IMR-90 (cell line): ENCODE data around the gene ATPAF1. TPM values are rescaled to one million over a fixed set of nuclear protein-coding genes. Genes with fewer than 3 reads are reported as not detected.

ENCODE experiments used
- ATAC-seq: fragments of 200-7000 bp; cut with Tn5 transposase; 2 replicates; pipeline ENCODE4 v1.9.1; 2020; ENCODE audit warnings: low read depth, mild to moderate bottlenecking, moderate library complexity
- BruUV-seq: library from RNA; stranded (reverse); fragments of 400-500 nt; replicated peaks from 2 replicates; lab custom pipeline; 2021; lab: Mats Ljungman, UMichigan
- CTCF ChIA-PET: fragments of 300-600 bp; formaldehyde crosslinking; extraction: SDS; loops from one replicate; lab custom pipeline; 2021; ENCODE audit warnings: antibody characterized with exemption; lab: Yijun Ruan, JAX
- POLR2A ChIA-PET: fragments of 300-600 bp; sonication (Branson Sonifier 250); formaldehyde crosslinking; loops from one replicate; lab custom pipeline; 2022; ENCODE audit warnings: antibody characterized with exemption; ENCODE audit not compliant: unreplicated experiment; lab: Charles Lee
- DNase-seq: peaks from one replicate; pipeline ENCODE4 v3.0.0; 2013
- H2AFZ ChIP-seq: replicated peaks from 2 replicates; pipeline ENCODE3; 2013; ENCODE audit warnings: low read length, mild to moderate bottlenecking; ENCODE audit not compliant: poor library complexity
- H2AK5ac ChIP-seq: 2 replicates; pipeline ENCODE4 v1.6.1; 2013; ENCODE audit warnings: low read depth, low read length, inconsistent platforms
- H2AK9ac ChIP-seq: replicated peaks from 2 replicates; pipeline ENCODE3; 2013; ENCODE audit warnings: mild to moderate bottlenecking, low read depth, low read length, moderate library complexity; ENCODE audit not compliant: poor library complexity
- H2BK120ac ChIP-seq: 2 replicates; pipeline ENCODE4 v1.6.1; 2013; ENCODE audit warnings: low read depth, low read length, inconsistent platforms
- H2BK15ac ChIP-seq: 3 replicates; pipeline ENCODE4 v1.6.1; 2013; ENCODE audit warnings: low read depth, low read length, inconsistent platforms
- H2BK20ac ChIP-seq: 2 replicates; pipeline ENCODE4 v1.6.1; 2013; ENCODE audit warnings: low read depth, mild to moderate bottlenecking, inconsistent platforms, low read length, moderate library complexity
- H2BK5ac ChIP-seq: 2 replicates; pipeline ENCODE4 v1.6.1; 2013; ENCODE audit warnings: mild to moderate bottlenecking, low read depth, low read length, inconsistent platforms; ENCODE audit not compliant: poor library complexity, severe bottlenecking
- H3K14ac ChIP-seq: replicated peaks from 2 replicates; pipeline ENCODE4 v1.6.1; 2013; ENCODE audit warnings: low read depth, low read length, inconsistent platforms
- H3K18ac ChIP-seq: 2 replicates; pipeline ENCODE4 v1.6.1; 2013; ENCODE audit warnings: low read depth, low read length, control low read depth
- H3K23ac ChIP-seq: 2 replicates; pipeline ENCODE4 v1.6.1; 2013; ENCODE audit warnings: low read depth, low read length, inconsistent platforms
- H3K27ac ChIP-seq: 2 replicates; pipeline ENCODE4 v1.5.1; 2013; ENCODE audit warnings: mild to moderate bottlenecking, control low read depth, low read length; ENCODE audit not compliant: insufficient read depth
- H3K27me3 ChIP-seq: 2 replicates; pipeline ENCODE4 v1.6.1; 2013; ENCODE audit warnings: low read length; ENCODE audit not compliant: control insufficient read depth, insufficient read depth
- H3K36me3 ChIP-seq: 2 replicates; pipeline ENCODE4 v1.6.1; 2013; ENCODE audit warnings: low read length, mixed read lengths; ENCODE audit not compliant: control insufficient read depth, insufficient read depth
- H3K4ac ChIP-seq: 2 replicates; pipeline ENCODE4 v1.6.1; 2013; ENCODE audit warnings: low read depth, low read length, inconsistent platforms
- H3K4me1 ChIP-seq: 2 replicates; pipeline ENCODE4 v1.6.1; 2013; ENCODE audit warnings: low read length, mixed read lengths; ENCODE audit not compliant: control insufficient read depth, insufficient read depth
- H3K4me2 ChIP-seq: 2 replicates; pipeline ENCODE4 v1.6.1; 2013; ENCODE audit warnings: low read depth, mild to moderate bottlenecking, control low read depth, low read length, moderate library complexity
- H3K4me3 ChIP-seq: 2 replicates; pipeline ENCODE4 v1.5.1; 2013; ENCODE audit warnings: low read depth, mild to moderate bottlenecking, control low read depth, low read length, moderate library complexity; ENCODE audit not compliant: insufficient read depth
- H3K56ac ChIP-seq: 2 replicates; pipeline ENCODE4 v1.6.1; 2013; ENCODE audit warnings: low read length, inconsistent platforms; ENCODE audit not compliant: insufficient read depth; ENCODE audit errors: extremely low read depth
- H3K79me1 ChIP-seq, 2 experiments: 2 replicates each; pipeline ENCODE4 v1.6.1; 2013; ENCODE audit warnings: low read length in 2 of 2, inconsistent platforms in 1 of 2, low read depth in 1 of 2
- H3K9ac ChIP-seq: 2 replicates; pipeline ENCODE4 v1.6.1; 2013; ENCODE audit warnings: low read depth, low read length, control low read depth
- H3K9me1 ChIP-seq: 2 replicates; pipeline ENCODE4 v1.6.1; 2013; ENCODE audit warnings: low read length, inconsistent platforms; ENCODE audit not compliant: insufficient read depth
- H3K9me3 ChIP-seq: 2 replicates; pipeline ENCODE4 v1.6.1; 2013; ENCODE audit warnings: low read length; ENCODE audit not compliant: control insufficient read depth, insufficient read depth
- H4K20me1 ChIP-seq: 2 replicates; pipeline ENCODE4 v1.6.1; 2013; ENCODE audit warnings: low read length, inconsistent platforms; ENCODE audit not compliant: insufficient read depth
- H4K5ac ChIP-seq: 2 replicates; pipeline ENCODE4 v1.6.1; 2013; ENCODE audit warnings: mild to moderate bottlenecking, low read depth, low read length, control low read depth
- H4K8ac ChIP-seq, 2 experiments: 2 replicates each; pipeline ENCODE4 v1.6.1; 2013; ENCODE audit warnings: low read depth in 2 of 2, low read length in 2 of 2, control low read depth in 1 of 2, inconsistent platforms in 1 of 2
- H4K91ac ChIP-seq: 2 replicates; pipeline ENCODE4 v1.6.1; 2013; ENCODE audit warnings: low read depth, low read length, inconsistent platforms; ENCODE audit not compliant: insufficient read depth
- CEBPB ChIP-seq: IDR thresholded peaks from 2 replicates; pipeline ENCODE4 v1.6.1; 2012; ENCODE audit warnings: low read depth, low read length, improper control_type of control experiment
- ELK1 ChIP-seq: fragments of 150-350 bp; IDR thresholded peaks from 2 replicates; pipeline ENCODE4 v1.6.1; 2016; ENCODE audit warnings: low read depth, mild to moderate bottlenecking, low read length, moderate library complexity, borderline replicate concordance
- NFE2L2 ChIP-seq: fragments of 150-350 bp; IDR thresholded peaks from 2 replicates; pipeline ENCODE4 v1.6.1; 2016; ENCODE audit warnings: low read depth, mild to moderate bottlenecking, low read length
- POLR2A ChIP-seq: IDR thresholded peaks from 2 replicates; pipeline ENCODE4 v1.6.1; 2012; ENCODE audit warnings: mild to moderate bottlenecking, low read depth, low read length
- RFX5 ChIP-seq: IDR thresholded peaks from 2 replicates; pipeline ENCODE4 v1.8.0; 2012; ENCODE audit warnings: low read depth, mild to moderate bottlenecking, low read length, moderate library complexity
- WGBS, 2 experiments: methylation state at CpG; one replicate each; pipeline versions ENCODE4 v1.1.5 to v1.1.7; 2013; ENCODE audit warnings: missing lambda C conversion rate in 2 of 2; ENCODE audit not compliant: insufficient read length in 1 of 2; ENCODE audit errors: extremely low coverage in 2 of 2; 5-methylcytosine and 5-hydroxymethylcytosine counted together
- dilution Hi-C: fragments of 300-500 bp; cut with HindIII; formaldehyde crosslinking; loops from one replicate; pipeline ENCODE4 v1.14.3; 2018; ENCODE audit warnings: low sequenced_read_pairs; ENCODE audit not compliant: unreplicated experiment
- in situ Hi-C: fragments of 300-500 bp; cut with MboI; formaldehyde crosslinking; loops from 3 replicates; pipeline ENCODE4 v1.14.3; 2019; ENCODE audit warnings: low sequenced_read_pairs, inconsistent platforms, mixed read lengths
- intact Hi-C: fragments of 100-400 bp; cut with micrococcal nuclease; formaldehyde crosslinking; loops from 2 replicates; pipeline ENCODE4 v1.10.0; 2022
- polyA plus RNA-seq, 3 experiments: library from polyadenylated mRNA; depleted of rRNA; stranded (reverse); fragments of >200 nt; gene quantifications; 2 replicates each; pipeline ENCODE4 v1.2.3, GENCODE V29; 2012; ENCODE audit warnings: low replicate concordance in 1 of 3
- total RNA-seq: library from RNA; depleted of rRNA; stranded (reverse); fragments of >200 nt; gene quantifications from 2 replicates; pipeline ENCODE4 v1.2.3, GENCODE V29; 2012

The ATPAF1 gene
- total and polyA plus RNA-seq, 2 of the 4 experiments (the other 2 are of a cell fraction), result 55.5 to 80.3 TPM

GRCh38 chr1:46705408-46705807 is 37.2 kb upstream of the ATPAF1 start:
- Histone ChIP-seq H3K27me3 (no peaks in the 10 kb centered on the region), H2AK9ac (peak overlapping the region; percentile 15), H2BK120ac (no peak overlapping the region), H3K14ac (no peak overlapping the region), H3K9ac (no peak overlapping the region), H3K4me1 (no peaks in the 10 kb centered on the region), H4K5ac (no peak overlapping the region), H3K23ac (no peak overlapping the region), H2AFZ (no peak overlapping the region), H2BK20ac (no peak overlapping the region), H3K56ac (no peak overlapping the region), H3K27ac (no peak overlapping the region), H3K9me1 (no peaks in the 10 kb centered on the region), H3K79me1 (peaks cover 15 to 19% of the 10 kb centered on the region in 2 experiments; a peak in 3 of 4 replicates), H4K20me1 (no peaks in the 10 kb centered on the region), H4K8ac (no peak overlapping the region), H3K18ac (no peak overlapping the region), H3K36me3 (peaks cover 32% of the 10 kb centered on the region), H3K4me3 (no peak overlapping the region), H2BK15ac (no peak overlapping the region), H2AK5ac (no peak overlapping the region), H4K91ac (no peak overlapping the region), H3K9me3 (no peaks in the 10 kb centered on the region), H2BK5ac (no peak overlapping the region), H3K4ac (no peak overlapping the region), H3K4me2 (no peak overlapping the region)
- TF ChIP-seq POLR2A (no peak), RFX5 (no peak), CEBPB (no peak), NFE2L2 (no peak), ELK1 (no peak)
- ATAC-seq (no peak), DNase-seq (peak; percentile 27)
- dilution Hi-C loops, result no loop called here
- POLR2A ChIA-PET, result no interaction called here
- no CpG with 5 or more reads among the region's 9 CpGs for WGBS, 2 experiments
- no TSS peak for BruUV-seq
- intact Hi-C loops, result no loop called here
- in situ Hi-C loops, result loop anchor here (25.0 kb wide), 1 partner anchor 293 kb away; no protein-coding TSS in a partner anchor
- CTCF ChIA-PET, result no interaction called here
